Left lung (tissue), 10 donors: ENCODE measurements around the gene KRTAP5-6. TPM values are rescaled to one million over a fixed set of nuclear protein-coding genes. Genes with fewer than 3 reads are reported as not detected.

ENCODE experiments used
- ATAC-seq: fragments of 200-7000 bp; cut with Tn5 transposase; one replicate; pipeline ENCODE4 v1.9.1; 2020; ENCODE audit warnings: moderate library complexity
- DNase-seq, 4 donors: peaks; one replicate each; pipeline ENCODE4 v3.0.0-alpha.2; 2013 to 2020
- H3K27ac ChIP-seq, 2 donors: fragments of 200-600 bp; sonication (generic) in 1 of 2; one replicate each; pipeline versions ENCODE4 v1.5.0 to v1.8.0; 2020 to 2021
- H3K27me3 ChIP-seq, 2 donors: fragments of 200-600 bp; sonication (generic) in 1 of 2; one replicate each; pipeline versions ENCODE4 v1.5.0 to v1.8.0; 2020 to 2021
- H3K36me3 ChIP-seq, 2 donors: fragments of 200-600 bp; sonication (generic) in 1 of 2; one replicate each; pipeline versions ENCODE4 v1.5.0 to v1.8.0; 2020 to 2021
- H3K4me1 ChIP-seq, 2 donors: fragments of 200-600 bp; one replicate each; pipeline ENCODE4 v1.8.0; 2021
- H3K4me3 ChIP-seq, 2 donors: fragments of 200-600 bp; sonication (generic) in 1 of 2; one replicate each; pipeline versions ENCODE4 v1.5.0 to v1.8.0; 2020 to 2021; ENCODE audit warnings: mild to moderate bottlenecking in 1 of 2
- H3K9me3 ChIP-seq, 2 donors: fragments of 200-600 bp; sonication (generic) in 1 of 2; one replicate each; pipeline versions ENCODE4 v1.5.0 to v1.8.0; 2020 to 2021
- intact Hi-C, 2 donors: fragments of 100-400 bp; cut with DNase I; formaldehyde crosslinking; loops; one replicate each; pipeline versions ENCODE4 v1.11.2 to v1.14.2; 2022
- polyA plus RNA-seq, 6 donors: library from polyadenylated mRNA; unstranded; fragments of 120-200 nt; gene quantifications; one replicate each; pipeline ENCODE4 v1.2.1, GENCODE V29; 2013; ENCODE audit not compliant: insufficient read length in 6 of 6
- total RNA-seq, 2 donors: library from RNA; stranded (reverse); fragmentation: NEBNext Ultra II Directional; extraction: Animal tissue kit (Norgen Biotek cat#: 25700); gene quantifications; one replicate each; pipeline ENCODE4 v1.2.1, GENCODE V29; 2021
- TF ChIP-seq, protein P1 (sequence below), 2 donors: fragments of 200-600 bp; sonication (generic) in 1 of 2; IDR thresholded peaks; one replicate each; pipeline versions ENCODE4 v1.5.0 to v1.8.0; 2021; ENCODE audit warnings: antibody characterized with exemption in 2 of 2
- donor health status: DM: no; HTN: yes; CAD: no.
- donor health status: DM: no; HTN: no; CAD: no.

Gene KRTAP5-6
- total and polyA plus RNA-seq, 8 donors: not detected

DNA sequence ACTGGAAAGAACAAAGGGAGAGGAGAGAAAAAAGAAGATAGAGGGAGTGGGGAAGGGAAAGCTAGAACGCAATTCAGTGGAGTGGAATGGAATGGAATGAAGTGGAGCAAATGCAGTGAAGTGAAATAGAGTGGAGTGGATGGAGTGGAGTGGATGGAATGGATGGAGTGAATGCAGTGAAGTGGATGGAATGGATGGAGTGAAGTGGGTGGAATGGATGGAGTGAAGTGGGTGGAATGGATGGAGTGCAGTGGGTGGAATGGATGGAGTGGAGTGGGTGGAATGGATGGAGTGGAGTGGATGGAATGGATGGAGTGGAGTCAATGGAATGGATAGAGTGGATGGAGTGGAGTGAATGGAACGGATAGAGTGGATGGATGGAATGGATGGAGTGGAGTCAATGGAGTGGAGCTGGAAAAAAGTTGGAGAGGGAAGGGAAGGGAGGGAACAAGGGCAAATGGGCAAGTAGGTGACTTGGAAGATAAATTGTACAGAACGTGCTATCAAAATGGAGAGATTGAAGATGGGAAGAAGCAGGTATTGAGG, 39.5 kb downstream of the KRTAP5-6 start:
- Histone ChIP-seq H3K36me3 (no peaks in the 10 kb centered on the region), H3K4me3 (no peak overlapping the region), H3K9me3 (peaks cover 0 to 16% of the 10 kb centered on the region in 2 donors), H3K27ac (no peak overlapping the region), H3K4me1 (no peaks in the 10 kb centered on the region), H3K27me3 (peaks cover 3 to 89% of the 10 kb centered on the region in 2 donors)
- ATAC-seq (no peak), DNase-seq (no peak)
- intact Hi-C loops: no loop called here
- TF ChIP-seq, protein P1, sequence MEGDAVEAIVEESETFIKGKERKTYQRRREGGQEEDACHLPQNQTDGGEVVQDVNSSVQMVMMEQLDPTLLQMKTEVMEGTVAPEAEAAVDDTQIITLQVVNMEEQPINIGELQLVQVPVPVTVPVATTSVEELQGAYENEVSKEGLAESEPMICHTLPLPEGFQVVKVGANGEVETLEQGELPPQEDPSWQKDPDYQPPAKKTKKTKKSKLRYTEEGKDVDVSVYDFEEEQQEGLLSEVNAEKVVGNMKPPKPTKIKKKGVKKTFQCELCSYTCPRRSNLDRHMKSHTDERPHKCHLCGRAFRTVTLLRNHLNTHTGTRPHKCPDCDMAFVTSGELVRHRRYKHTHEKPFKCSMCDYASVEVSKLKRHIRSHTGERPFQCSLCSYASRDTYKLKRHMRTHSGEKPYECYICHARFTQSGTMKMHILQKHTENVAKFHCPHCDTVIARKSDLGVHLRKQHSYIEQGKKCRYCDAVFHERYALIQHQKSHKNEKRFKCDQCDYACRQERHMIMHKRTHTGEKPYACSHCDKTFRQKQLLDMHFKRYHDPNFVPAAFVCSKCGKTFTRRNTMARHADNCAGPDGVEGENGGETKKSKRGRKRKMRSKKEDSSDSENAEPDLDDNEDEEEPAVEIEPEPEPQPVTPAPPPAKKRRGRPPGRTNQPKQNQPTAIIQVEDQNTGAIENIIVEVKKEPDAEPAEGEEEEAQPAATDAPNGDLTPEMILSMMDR (IDR thresholded peaks at IDR 0.05): no peak

DNA sequence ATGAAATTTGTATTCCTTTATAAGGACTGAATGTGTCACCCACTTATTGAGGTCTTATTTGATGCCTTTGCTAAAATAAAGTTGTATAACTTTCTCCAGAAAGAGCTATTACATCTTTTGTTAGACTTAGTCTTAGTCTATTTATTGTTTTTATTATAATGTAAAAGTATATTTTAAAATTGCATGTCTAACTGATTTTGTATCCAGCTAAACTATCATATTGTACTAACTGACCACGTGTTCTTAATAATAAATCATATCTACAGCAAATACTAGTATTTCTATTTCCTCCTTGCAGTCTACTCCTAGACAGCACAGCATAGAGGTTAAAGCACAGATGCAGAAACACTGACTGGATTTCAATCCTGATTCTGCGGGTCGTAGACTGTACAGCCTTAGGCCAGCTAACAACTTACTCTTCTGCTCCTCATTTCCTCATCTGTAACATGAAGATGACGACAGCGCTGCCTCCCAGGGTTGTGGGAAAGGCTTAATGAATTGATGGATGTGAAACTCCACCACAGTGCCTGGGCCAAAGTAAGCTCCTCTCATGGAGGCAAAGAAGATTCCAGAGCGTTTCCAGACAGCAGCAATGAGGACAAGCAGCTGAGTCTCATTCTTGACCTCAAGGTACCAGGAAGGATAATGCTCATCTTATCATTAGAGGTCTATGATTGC, 40.2 kb downstream of the KRTAP5-6 start:
- DNase-seq (no peak), ATAC-seq (no peak)
- no peak overlapping the region for H3K4me3 ChIP-seq
- H3K27ac ChIP-seq: no peak overlapping the region
- intact Hi-C loops: no loop called here
- TF ChIP-seq, protein P1 (IDR thresholded peaks at IDR 0.05): no peak
- H3K36me3 ChIP-seq: no peaks in the 10 kb centered on the region
- no peaks in the 10 kb centered on the region for H3K4me1 ChIP-seq
- peaks cover 0 to 16% of the 10 kb centered on the region in 2 donors for H3K9me3 ChIP-seq
- H3K27me3 ChIP-seq: peaks cover 0 to 84% of the 10 kb centered on the region in 2 donors

DNA sequence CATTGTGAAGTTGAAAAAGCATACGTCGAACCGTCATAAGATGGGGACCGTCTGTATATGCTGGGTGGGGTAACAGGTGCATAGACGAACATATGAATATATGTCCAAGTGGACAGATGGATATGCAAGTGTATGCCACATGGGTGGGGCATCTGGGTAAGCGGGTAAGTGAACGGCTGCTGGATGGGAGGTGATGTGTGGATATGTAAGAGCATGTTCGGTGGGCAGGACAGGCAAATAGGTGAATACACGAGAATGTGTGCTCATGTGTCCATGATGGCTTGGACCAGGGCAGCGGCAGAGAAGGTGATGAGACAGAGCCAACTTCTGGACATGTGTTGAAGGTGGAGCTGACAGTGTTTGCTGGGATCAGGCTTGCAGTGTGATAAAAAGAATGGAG, 41.4 kb downstream of the KRTAP5-6 start:
- H3K4me3 ChIP-seq: no peak overlapping the region
- H3K27ac ChIP-seq: no peak overlapping the region
- TF ChIP-seq, protein P1 (IDR thresholded peaks at IDR 0.05): no peak
- H3K4me1 ChIP-seq: no peaks in the 10 kb centered on the region
- H3K27me3 ChIP-seq: peaks cover 0 to 72% of the 10 kb centered on the region in 2 donors
- H3K9me3 ChIP-seq: peaks cover 0 to 16% of the 10 kb centered on the region in 2 donors
- no peaks in the 10 kb centered on the region for H3K36me3 ChIP-seq
- DNase-seq (no peak), ATAC-seq (no peak)
- intact Hi-C loops: no loop called here

DNA sequence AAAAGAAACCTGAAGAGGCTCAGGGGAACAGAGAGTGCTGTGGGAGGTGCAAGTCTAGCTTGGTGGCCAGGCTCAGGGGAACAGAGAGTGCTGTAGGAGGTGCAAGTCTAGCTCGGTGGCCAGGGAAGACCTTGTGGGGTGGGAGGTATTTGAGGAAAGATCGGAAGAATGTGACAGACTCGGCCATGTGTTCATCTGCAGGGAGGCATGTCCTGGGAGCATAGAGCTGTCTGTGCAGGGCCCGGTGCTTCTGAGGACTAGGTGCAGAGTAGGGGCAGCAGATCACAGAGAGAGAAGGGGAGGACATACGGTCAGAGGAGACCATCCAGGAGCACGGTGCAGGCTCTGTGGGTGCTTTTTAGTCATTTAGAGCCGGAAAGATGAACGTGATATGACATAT, 42.6 kb downstream of the KRTAP5-6 start:
- H3K4me3 ChIP-seq: no peak overlapping the region
- ATAC-seq (no peak), DNase-seq (no peak)
- H3K9me3 ChIP-seq: peaks cover 0 to 16% of the 10 kb centered on the region in 2 donors
- no peaks in the 10 kb centered on the region for H3K36me3 ChIP-seq
- H3K27ac ChIP-seq: no peak overlapping the region
- intact Hi-C loops: no loop called here
- H3K4me1 ChIP-seq: no peaks in the 10 kb centered on the region
- peaks cover 0 to 60% of the 10 kb centered on the region in 2 donors for H3K27me3 ChIP-seq
- TF ChIP-seq, protein P1 (IDR thresholded peaks at IDR 0.05): no peak

DNA sequence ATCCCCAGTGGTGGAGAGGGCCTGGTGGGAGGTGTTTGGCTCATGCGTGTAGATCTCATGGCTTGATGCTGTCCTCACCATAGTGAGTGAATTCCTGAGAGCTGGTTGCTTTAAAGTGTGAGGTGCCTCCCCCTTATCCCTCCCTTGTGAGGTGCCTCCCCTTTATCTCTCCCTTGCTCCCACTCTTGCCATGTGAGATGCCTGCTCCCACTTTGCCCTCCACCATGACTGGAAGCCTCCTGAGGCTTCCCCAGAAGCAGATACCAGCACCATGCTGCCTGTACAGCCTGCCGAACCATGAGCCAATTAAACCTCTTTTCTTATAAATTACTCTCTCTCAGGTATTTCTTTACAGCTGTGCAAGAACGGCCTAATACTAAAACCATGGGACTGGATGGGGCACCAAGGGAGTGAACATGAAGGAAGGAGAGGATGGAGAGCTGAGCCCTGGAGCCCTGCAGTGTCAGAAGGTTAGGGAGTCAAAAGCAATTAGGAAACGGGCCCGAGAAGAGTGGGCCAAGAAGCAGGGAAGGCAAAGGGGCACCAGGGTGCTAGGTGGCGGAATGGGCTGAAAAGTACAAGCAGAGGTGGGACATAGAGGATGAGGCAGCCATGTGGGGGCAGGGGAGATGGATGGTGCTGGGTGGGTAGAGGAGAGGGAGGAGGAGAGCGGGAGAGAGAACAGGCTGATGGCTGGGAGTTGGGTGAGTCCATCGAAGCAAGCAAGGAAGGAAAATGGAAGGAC, 44.0 kb downstream of the KRTAP5-6 start:
- ATAC-seq (no peak), DNase-seq (no peak)
- Histone ChIP-seq H3K4me3 (no peak overlapping the region), H3K4me1 (no peaks in the 10 kb centered on the region), H3K27me3 (peaks cover 0 to 46% of the 10 kb centered on the region in 2 donors), H3K36me3 (peaks cover 0 to 1% of the 10 kb centered on the region in 2 donors), H3K9me3 (peaks cover 0 to 16% of the 10 kb centered on the region in 2 donors), H3K27ac (no peak overlapping the region)
- TF ChIP-seq, protein P1 (IDR thresholded peaks at IDR 0.05): no peak
- intact Hi-C loops: no loop called here
